Measurements from ENCODE around the gene OR6B1.

OR6B1 gene

GRCh38 chr7:144000020-144000419 is at the start of gene OR6B1:
Gene OR6B1, plus strand, starts transcription at chr7:144000320. Its CDS starts 3,677 bp downstream, at chr7:144003997.
- no peak for DNase-seq

- no peak for DNase-seq
These were observed 46.7 kb upstream of the OR6B1 start for GRCh38 chr7:143953421-143953820.

GRCh38 chr7:143954135-143954534 is 46.0 kb upstream of the OR6B1 start:
- DNase-seq = no peak

- no peak for DNase-seq
These were observed 45.6 kb upstream of the OR6B1 start, which contains the start of gene OR2F1 for GRCh38 chr7:143954544-143954943. Gene OR2F1, plus strand, starts transcription at chr7:143954844. Its CDS starts 5,127 bp downstream, at chr7:143959971.

GRCh38 chr7:143958781-143959180 is 41.3 kb upstream of the OR6B1 start:
- DNase-seq = no peak

GRCh38 chr7:143960813-143961610 is 39.1 kb upstream of the OR6B1 start:
- no peak for DNase-seq

- no peak for DNase-seq
These were observed 34.8 kb upstream of the OR6B1 start for GRCh38 chr7:143965280-143965679.

GRCh38 chr7:143967398-143967797 is 32.7 kb upstream of the OR6B1 start:
- DNase-seq = no peak

- no peak for DNase-seq
These were observed 26.2 kb upstream of the OR6B1 start for GRCh38 chr7:143973870-143974416.

- DNase-seq = no peak
These were observed 25.7 kb upstream of the OR6B1 start for GRCh38 chr7:143974459-143974858.

GRCh38 chr7:143975617-143976016 is 24.5 kb upstream of the OR6B1 start:
- DNase-seq = no peak

GRCh38 chr7:143978585-143978984 is 21.5 kb upstream of the OR6B1 start:
- no peak for DNase-seq

- no peak for DNase-seq
These were observed 20.8 kb upstream of the OR6B1 start for GRCh38 chr7:143979359-143979758.

GRCh38 chr7:143979998-143980397 is 20.1 kb upstream of the OR6B1 start:
- no peak for DNase-seq

- no peak for DNase-seq
These were observed 19.2 kb upstream of the OR6B1 start for GRCh38 chr7:143980746-143981510.

- DNase-seq = no peak
These were observed 16.2 kb upstream of the OR6B1 start for GRCh38 chr7:143983960-143984359.

- no peak for DNase-seq
These were observed 12.6 kb upstream of the OR6B1 start for GRCh38 chr7:143987513-143987912.

GRCh38 chr7:143988976-143989745 is 11.0 kb upstream of the OR6B1 start:
- DNase-seq = no peak

- DNase-seq = no peak
These were observed 7.5 kb upstream of the OR6B1 start for GRCh38 chr7:143992670-143993069.

GRCh38 chr7:143993924-143994323 is 6.2 kb upstream of the OR6B1 start:
- DNase-seq = no peak

- no peak for DNase-seq
These were observed 1.4 kb downstream of the OR6B1 start for GRCh38 chr7:144001543-144001942.

- no peak for DNase-seq
These were observed 4.6 kb downstream of the OR6B1 start for GRCh38 chr7:144004703-144005102.
